Type B pancreatic cell (in vitro differentiated cells): ENCODE data around the gene PACS2. TPM values are rescaled to one million over a fixed set of nuclear protein-coding genes. Genes with fewer than 3 reads are reported as not detected.

Experiments used
- DNase-seq: peaks from one replicate; pipeline ENCODE4 v3.0.0; 2021; ENCODE audit warnings: mixed read lengths; ENCODE audit not compliant: unreplicated experiment; ENCODE audit errors: extremely low spot score
- H3K27ac Mint-ChIP-seq: 2 replicates; pipeline ENCODE4 v1.8.0; 2021; ENCODE audit warnings: mild to moderate bottlenecking, mixed read lengths
- H3K27me3 Mint-ChIP-seq: 2 replicates; pipeline ENCODE4 v1.8.0; 2021; ENCODE audit warnings: mixed read lengths
- H3K36me3 Mint-ChIP-seq: 2 replicates; pipeline ENCODE4 v1.8.0; 2021; ENCODE audit warnings: mixed read lengths
- H3K4me1 Mint-ChIP-seq: one replicate; pipeline ENCODE4 v1.8.0; 2021; ENCODE audit warnings: mixed read lengths; ENCODE audit not compliant: unreplicated experiment
- H3K4me3 Mint-ChIP-seq: 2 replicates; pipeline ENCODE4 v1.8.0; 2021; ENCODE audit warnings: mild to moderate bottlenecking, mixed read lengths
- H3K9me3 Mint-ChIP-seq: 2 replicates; pipeline ENCODE4 v1.8.0; 2021; ENCODE audit warnings: mixed read lengths
- CTCF ChIP-seq: fragments of 200-600 bp; sonication (generic); conservative IDR thresholded peaks from 2 replicates; pipeline ENCODE4 v1.5.0; 2021; ENCODE audit warnings: antibody characterized with exemption, mild to moderate bottlenecking
- total RNA-seq: library from RNA; stranded (reverse); gene quantifications from 2 replicates; pipeline ENCODE4 v1.2.1, GENCODE V29; 2021; ENCODE audit warnings: low replicate concordance

The PACS2 gene
- total RNA-seq, 1 donor from 2014 or later: 101 TPM

DNA sequence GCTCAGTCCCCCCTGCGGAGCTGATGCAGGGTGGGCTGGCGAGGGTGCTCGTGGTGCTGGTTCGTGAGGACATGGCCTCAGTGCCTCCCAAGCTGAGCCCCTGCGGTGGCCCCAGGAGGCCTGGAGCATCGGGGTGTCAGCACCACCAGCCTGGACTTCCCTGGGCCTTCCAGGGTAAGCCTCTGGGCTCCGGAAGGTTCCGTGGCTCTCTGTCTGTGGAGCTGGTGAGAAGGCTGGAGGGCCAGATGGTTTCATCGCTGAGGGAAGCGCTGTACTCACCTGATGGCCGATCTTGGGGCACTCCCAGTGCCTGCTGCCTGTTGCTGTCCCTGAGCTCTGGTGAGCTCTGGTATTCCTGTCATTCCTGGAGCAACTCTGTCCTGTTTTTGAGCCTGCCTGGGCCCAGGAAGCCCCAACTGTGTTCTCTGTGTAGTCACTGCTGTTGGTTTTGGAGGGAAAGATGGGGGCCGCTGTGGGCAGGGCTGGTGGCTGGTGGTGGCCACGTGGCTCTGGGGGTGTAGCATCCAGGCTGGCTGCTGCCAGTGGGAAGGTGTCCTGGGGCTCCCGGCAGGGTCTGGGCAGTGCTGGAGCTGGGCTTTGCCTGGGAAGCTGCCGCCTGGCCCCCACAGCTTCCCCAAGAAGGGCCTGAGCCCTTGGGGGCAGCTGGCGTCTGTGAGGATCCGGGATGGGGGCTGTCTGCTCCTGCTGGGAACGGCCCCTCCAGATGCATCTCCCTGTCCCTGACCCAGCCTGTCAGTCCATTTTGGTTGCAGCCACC is 123.4 kb downstream of the PACS2 start:
- Mint-ChIP-seq H3K36me3 (peaks cover 13% of the 10 kb centered on the region), H3K4me3 (no peak overlapping the region), H3K9me3 (no peaks in the 10 kb centered on the region), H3K27ac (no peak overlapping the region), H3K27me3 (no peaks in the 10 kb centered on the region), H3K4me1 (peaks cover 4% of the 10 kb centered on the region)
- TF ChIP-seq CTCF: no peak
- no peak for DNase-seq

GRCh38 chr14:105439179-105439578 is 124.6 kb downstream of the PACS2 start:
- Mint-ChIP-seq H3K27me3 (no peaks in the 10 kb centered on the region), H3K36me3 (peaks cover 13% of the 10 kb centered on the region), H3K27ac (no peak overlapping the region), H3K4me1 (peaks cover 4% of the 10 kb centered on the region), H3K4me3 (no peak overlapping the region), H3K9me3 (no peaks in the 10 kb centered on the region)
- no peak for TF ChIP-seq CTCF
- no peak for DNase-seq

DNA sequence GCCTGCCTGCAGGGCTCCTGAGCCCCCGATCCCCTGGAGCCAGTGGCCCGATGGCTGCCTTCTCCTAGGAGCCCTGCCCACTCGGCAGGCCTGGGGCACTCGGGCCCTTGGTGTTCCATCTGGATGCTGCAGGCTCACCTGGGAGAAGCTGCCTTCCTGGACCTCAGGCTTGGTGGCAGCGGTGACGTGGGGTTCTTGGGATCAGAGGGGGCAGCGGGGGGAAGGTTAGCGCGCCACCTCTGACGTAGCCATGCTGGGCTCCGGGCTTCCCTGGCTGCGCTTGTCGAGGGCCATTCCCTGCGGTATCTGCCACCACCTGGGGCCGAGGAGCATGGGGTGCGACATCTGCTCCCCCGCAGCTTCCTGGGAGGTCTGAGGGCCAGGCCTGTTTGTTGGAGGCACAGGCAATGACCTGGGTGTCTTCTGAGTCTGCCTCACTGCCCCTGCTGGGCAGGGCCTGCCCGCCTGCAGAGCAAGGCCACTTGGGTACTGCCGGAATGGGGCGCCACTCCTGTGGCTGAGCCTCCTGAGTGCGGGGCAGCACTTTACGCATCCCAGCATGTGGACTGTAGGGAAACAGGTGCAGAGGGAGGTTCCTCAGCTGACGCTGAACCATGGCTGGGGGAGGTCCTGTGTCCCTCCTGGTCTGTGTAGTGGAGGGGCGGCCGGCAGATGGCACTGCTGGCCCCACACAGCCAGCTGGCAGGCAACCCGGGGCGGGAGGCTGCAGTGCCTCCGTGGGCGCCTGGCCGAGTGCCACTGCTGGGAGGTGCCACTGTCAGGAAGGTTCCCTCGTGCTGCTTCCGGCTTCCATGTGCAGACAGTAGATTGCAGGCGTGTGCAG is 125.4 kb downstream of the PACS2 start:
- no peak overlapping the region for H3K4me3 Mint-ChIP-seq
- no peak for DNase-seq
- no peak for TF ChIP-seq CTCF
- H3K27me3 Mint-ChIP-seq: no peaks in the 10 kb centered on the region
- no peak overlapping the region for H3K27ac Mint-ChIP-seq
- no peaks in the 10 kb centered on the region for H3K9me3 Mint-ChIP-seq
- H3K36me3 Mint-ChIP-seq: peaks cover 10% of the 10 kb centered on the region
- H3K4me1 Mint-ChIP-seq: peaks cover 4% of the 10 kb centered on the region

DNA sequence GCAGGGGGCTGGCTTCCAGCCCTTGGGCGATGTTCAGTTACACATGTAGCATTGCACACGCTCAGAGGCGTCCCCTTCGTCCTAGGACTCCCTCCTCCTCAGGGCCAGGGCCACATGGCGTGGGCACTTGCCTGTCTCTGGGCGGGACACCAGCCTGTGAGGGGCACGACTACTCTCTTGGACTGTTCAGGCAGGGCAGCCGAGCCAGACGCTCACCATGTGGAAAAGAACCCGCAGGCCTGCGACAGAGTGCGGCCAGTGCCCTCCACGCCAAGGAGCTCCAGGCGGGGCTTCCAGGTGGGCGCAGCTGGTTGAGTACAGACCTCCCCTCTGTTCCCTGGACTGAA is 126.0 kb downstream of the PACS2 start:
- TF ChIP-seq CTCF: no peak
- no peak overlapping the region for H3K27ac Mint-ChIP-seq
- no peaks in the 10 kb centered on the region for H3K27me3 Mint-ChIP-seq
- H3K36me3 Mint-ChIP-seq: peaks cover 7% of the 10 kb centered on the region
- H3K9me3 Mint-ChIP-seq: no peaks in the 10 kb centered on the region
- no peak for DNase-seq
- H3K4me3 Mint-ChIP-seq: no peak overlapping the region
- peaks cover 4% of the 10 kb centered on the region for H3K4me1 Mint-ChIP-seq

GRCh38 chr14:105440992-105441391 is 126.4 kb downstream of the PACS2 start:
- H3K9me3 Mint-ChIP-seq: no peaks in the 10 kb centered on the region
- H3K27me3 Mint-ChIP-seq: no peaks in the 10 kb centered on the region
- no peak for TF ChIP-seq CTCF
- H3K36me3 Mint-ChIP-seq: peaks cover 4% of the 10 kb centered on the region
- no peak for DNase-seq
- H3K4me3 Mint-ChIP-seq: no peak overlapping the region
- H3K4me1 Mint-ChIP-seq: peaks cover 4% of the 10 kb centered on the region
- H3K27ac Mint-ChIP-seq: no peak overlapping the region
